Esophagus muscularis mucosa (tissue), 4 donors: ENCODE results near the gene METTL26. TPM values are rescaled to one million over a fixed set of nuclear protein-coding genes. Genes with fewer than 3 reads are reported as not detected.

Experiments
- DNase-seq: peaks from one replicate; pipeline ENCODE4 v3.0.0-alpha.2; 2017; ENCODE audit errors: extremely low spot score
- H3K27ac ChIP-seq, 4 donors: fragments of 200-600 bp; sonication (generic); replicated peaks in 1 of 4; 1 replicate in 3 of 4; 2 replicates in 1 of 4; pipeline ENCODE4 v1.5.1; 2016 to 2019; ENCODE audit warnings: mild to moderate bottlenecking in 1 of 4
- H3K27me3 ChIP-seq, 4 donors: fragments of 200-600 bp; sonication (generic); one replicate each; pipeline versions ENCODE4 v1.5.1 to v1.6.0; 2016 to 2019
- H3K36me3 ChIP-seq, 4 donors: fragments of 200-600 bp; sonication (generic); one replicate each; pipeline ENCODE4 v1.5.1; 2016 to 2019
- H3K4me1 ChIP-seq, 4 donors: fragments of 200-600 bp; sonication (generic); one replicate each; pipeline ENCODE4 v1.5.1; 2016 to 2019
- H3K4me3 ChIP-seq, 4 donors: fragments of 200-600 bp; sonication (generic); 1 replicate in 2 of 4; 2 replicates in 2 of 4; pipeline ENCODE4 v1.5.1; 2016 to 2019; ENCODE audit warnings: mild to moderate bottlenecking in 4 of 4, moderate library complexity in 1 of 4
- H3K9me3 ChIP-seq, 4 donors: fragments of 200-600 bp; sonication (generic); 1 replicate in 3 of 4; 2 replicates in 1 of 4; pipeline ENCODE4 v1.5.1; 2016 to 2019
- CTCF ChIP-seq, 3 experiments: fragments of 200-600 bp in 2 of 3; fragments of 450-650 bp in 1 of 3; sonication (generic) in 2 of 3; IDR thresholded peaks; one replicate each; pipeline ENCODE4 v1.5.1; 2017 to 2019; ENCODE audit warnings: antibody characterized with exemption in 3 of 3, mild to moderate bottlenecking in 2 of 3, moderate library complexity in 1 of 3
- EP300 ChIP-seq: sonication (generic); formaldehyde crosslinking; IDR thresholded peaks from one replicate; pipeline ENCODE4 v1.6.1; 2017; ENCODE audit warnings: antibody characterized with exemption
- POLR2A ChIP-seq: fragments of 450-650 bp; IDR thresholded peaks from one replicate; pipeline ENCODE4 v1.6.1; 2017; ENCODE audit warnings: antibody characterized with exemption, moderate library complexity, mild to moderate bottlenecking, low read depth
- POLR2AphosphoS5 ChIP-seq, 2 donors: sonication (generic); formaldehyde crosslinking; IDR thresholded peaks; one replicate each; pipeline ENCODE4 v1.6.1; 2017; ENCODE audit warnings: antibody characterized with exemption in 2 of 2
- WGBS: methylation state at CpG from one replicate; pipeline ENCODE4 v1.1.5; 2018; 5-methylcytosine and 5-hydroxymethylcytosine counted together
- intact Hi-C: fragments of 100-400 bp; cut with DNase I; formaldehyde crosslinking; loops from one replicate; pipeline ENCODE4 v1.15.1; 2023
- total RNA-seq, 4 donors: library from RNA; depleted of rRNA; stranded (reverse); fragments of >200 nt; gene quantifications; one replicate each; pipeline versions ENCODE4 v1.1.0 to v1.2.1, GENCODE V29; 2016

METTL26 gene
- total RNA-seq, 4 donors from 2014 or later = 129 to 166 (median 142) TPM

GRCh38 chr16:609316-609715 is 26.8 kb downstream of the METTL26 start:
- Histone ChIP-seq H3K36me3 (peaks cover 0 to 4% (median 0%) of the 10 kb centered on the region in 4 donors), H3K27me3 (no peaks in the 10 kb centered on the region), H3K4me3 (no peak overlapping the region), H3K27ac (no peak overlapping the region), H3K9me3 (no peaks in the 10 kb centered on the region), H3K4me1 (peaks cover 0 to 14% (median 11%) of the 10 kb centered on the region in 4 donors)
- no peak for DNase-seq
- intact Hi-C loops = no loop called here
- WGBS = 94% methylated on average over 13 of the region's 13 CpGs
- TF ChIP-seq POLR2A = no peak
- TF ChIP-seq POLR2AphosphoS5 (IDR thresholded peaks at IDR 0.05) = no peak
- TF ChIP-seq CTCF (IDR thresholded peaks at IDR 0.05) = no peak
- TF ChIP-seq EP300 = no peak

DNA sequence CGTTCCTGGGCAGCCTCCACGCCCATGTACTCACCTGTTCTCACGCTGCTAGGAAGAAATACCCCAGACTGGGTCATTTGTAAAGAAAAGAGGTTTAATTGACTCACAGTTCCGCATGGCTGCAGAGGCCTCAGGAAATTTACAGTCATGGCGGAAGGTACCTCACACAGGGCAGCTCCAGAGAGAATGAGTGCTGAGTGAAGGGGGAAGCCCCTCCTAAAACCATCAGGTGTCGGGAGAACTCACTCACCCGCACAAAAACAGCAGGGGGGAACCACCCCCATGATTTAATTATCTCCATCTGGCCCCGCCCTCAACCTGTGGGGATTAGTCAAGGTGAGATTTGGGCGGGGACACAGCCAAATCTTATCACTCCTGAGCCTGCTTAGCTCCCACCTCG is 28.1 kb downstream of the METTL26 start:
- Histone ChIP-seq H3K4me3 (no peak overlapping the region), H3K27me3 (no peaks in the 10 kb centered on the region), H3K27ac (no peak overlapping the region), H3K9me3 (no peaks in the 10 kb centered on the region), H3K4me1 (peaks cover 0 to 14% (median 11%) of the 10 kb centered on the region in 4 donors), H3K36me3 (no peaks in the 10 kb centered on the region)
- intact Hi-C loops = no loop called here
- 84% methylated on average over 10 of the region's 10 CpGs for WGBS
- TF ChIP-seq POLR2AphosphoS5 (IDR thresholded peaks at IDR 0.05) (no peak), CTCF (IDR thresholded peaks at IDR 0.05) (no peak)
- DNase-seq = no peak

GRCh38 chr16:606656-607307 is 29.3 kb downstream of the METTL26 start:
- H3K27ac ChIP-seq = no peak overlapping the region
- intact Hi-C loops = no loop called here
- no peaks in the 10 kb centered on the region for H3K9me3 ChIP-seq
- no peak overlapping the region for H3K4me3 ChIP-seq
- H3K36me3 ChIP-seq = no peaks in the 10 kb centered on the region
- H3K4me1 ChIP-seq = peaks cover 0 to 14% (median 11%) of the 10 kb centered on the region in 4 donors
- 100% methylated on average over 14 of the region's 22 CpGs for whole genome bisulfite sequencing
- TF ChIP-seq POLR2A = no peak
- TF ChIP-seq CTCF (IDR thresholded peaks at IDR 0.05) = no peak
- no peak for TF ChIP-seq EP300
- TF ChIP-seq POLR2AphosphoS5 (IDR thresholded peaks at IDR 0.05) = no peak
- DNase-seq = no peak
- no peaks in the 10 kb centered on the region for H3K27me3 ChIP-seq

DNA sequence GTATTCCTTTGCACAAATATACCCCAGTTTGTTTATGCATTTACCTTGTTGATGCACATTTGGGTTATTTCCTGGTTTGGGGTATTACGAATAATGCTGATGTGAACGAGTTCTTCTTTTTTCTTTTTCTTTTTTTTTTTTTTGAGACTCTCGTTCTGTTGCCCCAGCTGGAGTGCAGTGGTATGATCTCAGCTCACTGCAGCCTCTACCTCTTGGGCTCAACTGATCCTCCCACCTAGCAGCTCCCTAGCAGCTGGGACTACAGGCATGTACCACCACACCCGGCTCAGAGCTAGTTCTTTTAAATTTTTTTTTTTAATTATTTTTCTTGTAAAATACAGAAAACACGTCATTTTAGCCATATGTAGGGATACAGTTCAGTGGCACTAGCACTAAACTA is 32.2 kb downstream of the METTL26 start:
- H3K27me3 ChIP-seq = no peaks in the 10 kb centered on the region
- DNase-seq = no peak
- H3K4me1 ChIP-seq = no peaks in the 10 kb centered on the region
- no peak overlapping the region for H3K27ac ChIP-seq
- intact Hi-C loops = no loop called here
- no peak overlapping the region for H3K4me3 ChIP-seq
- no peaks in the 10 kb centered on the region for H3K9me3 ChIP-seq
- H3K36me3 ChIP-seq = peaks cover 0 to 18% (median 9%) of the 10 kb centered on the region in 4 donors
- TF ChIP-seq EP300 (no peak), POLR2A (no peak)
- 86% methylated on average over 5 of the region's 5 CpGs for WGBS

GRCh38 chr16:600781-601180 is 35.3 kb downstream of the METTL26 start:
- no peaks in the 10 kb centered on the region for H3K4me1 ChIP-seq
- no peak for DNase-seq
- intact Hi-C loops = no loop called here
- no peaks in the 10 kb centered on the region for H3K9me3 ChIP-seq
- H3K36me3 ChIP-seq = peaks cover 0 to 29% (median 18%) of the 10 kb centered on the region in 4 donors
- H3K27me3 ChIP-seq = no peaks in the 10 kb centered on the region
- no peak overlapping the region for H3K4me3 ChIP-seq
- TF ChIP-seq POLR2A = no peak
- TF ChIP-seq CTCF (IDR thresholded peaks at IDR 0.05) = no peak
- no peak for TF ChIP-seq POLR2AphosphoS5 (IDR thresholded peaks at IDR 0.05)
- TF ChIP-seq EP300 = no peak
- WGBS = 49% methylated on average over 7 of the region's 7 CpGs
- H3K27ac ChIP-seq = no peak overlapping the region
